ENCODE data around the gene ORMDL2.

GRCh38 chr12:55843431-55843830 is 25.6 kb downstream of the ORMDL2 start:
- TF ChIP-seq CTCF (IDR thresholded peaks at IDR 0.05) (no peak), POLR2A (IDR thresholded peaks at IDR 0.05) (no peak)
